ENCODE data around the gene SLC9A9. TPM values are rescaled to one million over a fixed set of nuclear protein-coding genes. Genes with fewer than 3 reads are reported as not detected.

SLC9A9 gene
- total and polyA plus RNA-seq, 2 experiments from 2014 or later, result 2.2 to 6.8 TPM

DNA sequence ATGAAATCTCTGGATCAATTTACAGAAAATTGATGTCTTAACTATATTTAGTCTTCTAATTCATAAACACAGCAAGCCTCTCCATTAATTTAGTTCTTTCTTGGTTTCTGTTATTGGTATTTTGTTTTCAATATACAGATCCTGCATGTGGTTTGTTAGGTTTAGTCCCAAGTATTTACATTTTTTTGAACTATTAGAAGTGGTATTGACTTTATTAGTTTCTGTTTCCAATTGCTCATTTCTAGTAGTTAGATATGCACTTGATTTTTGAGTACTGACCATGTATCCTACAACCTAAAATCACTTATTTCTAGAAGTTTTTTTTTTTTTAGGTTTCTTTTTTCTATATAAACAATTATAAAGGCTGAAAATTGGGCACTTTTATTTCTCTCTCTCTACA, 392.8 kb downstream of the SLC9A9 start:
- H3K4me2 ChIP-seq, result no peak overlapping the region
- no peaks in the 10 kb centered on the region for H3K79me2 ChIP-seq
- no peaks in the 10 kb centered on the region for H3K4me1 ChIP-seq (ENCODE audit: insufficient read depth)
- TF ChIP-seq EZH2phosphoT487 (IDR thresholded peaks at IDR 0.05; ENCODE audit: low read depth, severe bottlenecking, unreplicated experiment) (no peak), EZH2 (IDR thresholded peaks at IDR 0.05; ENCODE audit: borderline replicate concordance) (no peak)
- H3K27me3 ChIP-seq, result no peaks in the 10 kb centered on the region
- H3K27ac ChIP-seq, result no peak overlapping the region
- no peaks in the 10 kb centered on the region for H3K9me2 ChIP-seq (replicated peaks; ENCODE audit: insufficient read depth)
- H4K20me1 ChIP-seq (ENCODE audit: insufficient read depth, poor library complexity, severe bottlenecking), result no peaks in the 10 kb centered on the region
- H2AFZ ChIP-seq, result no peak overlapping the region
- peaks cover 3% of the 10 kb centered on the region for H3K9me3 ChIP-seq (ENCODE audit: low read depth)
- no peaks in the 10 kb centered on the region for H3K36me3 ChIP-seq (replicated peaks; ENCODE audit: insufficient read depth, low read depth)
- DNase-seq (ENCODE audit: low spot score), result no peak
- H3K4me3 ChIP-seq, result no peak overlapping the region

- no peak for DNase-seq (ENCODE audit: low spot score)
- Histone ChIP-seq H3K4me1 (ENCODE audit: insufficient read depth) (no peaks in the 10 kb centered on the region), H3K9me3 (ENCODE audit: low read depth) (no peaks in the 10 kb centered on the region), H2AFZ (no peak overlapping the region), H3K4me2 (no peak overlapping the region), H3K27ac (no peak overlapping the region), H4K20me1 (ENCODE audit: insufficient read depth, poor library complexity, severe bottlenecking) (no peaks in the 10 kb centered on the region), H3K79me2 (no peaks in the 10 kb centered on the region), H3K27me3 (no peaks in the 10 kb centered on the region), H3K36me3 (replicated peaks; ENCODE audit: insufficient read depth, low read depth) (no peaks in the 10 kb centered on the region), H3K4me3 (no peak overlapping the region), H3K9me2 (replicated peaks; ENCODE audit: insufficient read depth) (no peaks in the 10 kb centered on the region)
- TF ChIP-seq, protein P1, sequence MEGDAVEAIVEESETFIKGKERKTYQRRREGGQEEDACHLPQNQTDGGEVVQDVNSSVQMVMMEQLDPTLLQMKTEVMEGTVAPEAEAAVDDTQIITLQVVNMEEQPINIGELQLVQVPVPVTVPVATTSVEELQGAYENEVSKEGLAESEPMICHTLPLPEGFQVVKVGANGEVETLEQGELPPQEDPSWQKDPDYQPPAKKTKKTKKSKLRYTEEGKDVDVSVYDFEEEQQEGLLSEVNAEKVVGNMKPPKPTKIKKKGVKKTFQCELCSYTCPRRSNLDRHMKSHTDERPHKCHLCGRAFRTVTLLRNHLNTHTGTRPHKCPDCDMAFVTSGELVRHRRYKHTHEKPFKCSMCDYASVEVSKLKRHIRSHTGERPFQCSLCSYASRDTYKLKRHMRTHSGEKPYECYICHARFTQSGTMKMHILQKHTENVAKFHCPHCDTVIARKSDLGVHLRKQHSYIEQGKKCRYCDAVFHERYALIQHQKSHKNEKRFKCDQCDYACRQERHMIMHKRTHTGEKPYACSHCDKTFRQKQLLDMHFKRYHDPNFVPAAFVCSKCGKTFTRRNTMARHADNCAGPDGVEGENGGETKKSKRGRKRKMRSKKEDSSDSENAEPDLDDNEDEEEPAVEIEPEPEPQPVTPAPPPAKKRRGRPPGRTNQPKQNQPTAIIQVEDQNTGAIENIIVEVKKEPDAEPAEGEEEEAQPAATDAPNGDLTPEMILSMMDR (IDR thresholded peaks at IDR 0.05; ENCODE audit: poor library complexity), result no peak
- TF ChIP-seq EZH2phosphoT487 (IDR thresholded peaks at IDR 0.05; ENCODE audit: low read depth, severe bottlenecking, unreplicated experiment) (no peak), EZH2 (IDR thresholded peaks at IDR 0.05; ENCODE audit: borderline replicate concordance) (no peak)
- 100% methylated on average over 1 of the region's 1 CpG for WGBS (ENCODE audit: low lambda C conversion rate, missing lambda C conversion rate)
Observed at GRCh38 chr3:143450632-143451031, 397.6 kb downstream of the SLC9A9 start.

DNA sequence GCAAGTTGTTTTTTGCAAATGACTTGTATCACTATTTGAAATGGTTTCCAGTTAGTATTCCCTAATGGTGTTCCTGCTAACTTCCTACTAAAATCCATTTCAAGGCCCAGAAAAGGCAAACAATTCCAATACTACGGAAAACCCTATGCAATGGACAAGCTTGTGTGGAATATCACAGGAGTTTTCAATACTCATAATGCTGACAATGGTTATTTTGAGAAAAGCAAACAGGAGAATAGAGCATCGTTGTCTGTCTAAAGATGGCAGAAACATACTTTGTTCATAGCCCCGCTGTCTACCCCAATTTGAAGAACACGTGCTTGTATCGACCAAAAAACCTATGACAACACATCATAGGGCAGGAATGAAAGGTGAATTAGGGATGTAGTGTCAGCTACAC, 400.8 kb downstream of the SLC9A9 start:
- Histone ChIP-seq H3K4me3 (no peak overlapping the region), H3K9me3 (ENCODE audit: low read depth) (no peaks in the 10 kb centered on the region), H3K36me3 (replicated peaks; ENCODE audit: insufficient read depth, low read depth) (no peaks in the 10 kb centered on the region), H4K20me1 (ENCODE audit: insufficient read depth, poor library complexity, severe bottlenecking) (no peaks in the 10 kb centered on the region), H3K79me2 (no peaks in the 10 kb centered on the region), H3K27me3 (no peaks in the 10 kb centered on the region), H2AFZ (no peak overlapping the region), H3K4me1 (ENCODE audit: insufficient read depth) (no peaks in the 10 kb centered on the region), H3K4me2 (no peak overlapping the region), H3K27ac (no peak overlapping the region), H3K9me2 (replicated peaks; ENCODE audit: insufficient read depth) (no peaks in the 10 kb centered on the region)
- TF ChIP-seq EZH2phosphoT487 (IDR thresholded peaks at IDR 0.05; ENCODE audit: low read depth, severe bottlenecking, unreplicated experiment) (no peak), EZH2 (IDR thresholded peaks at IDR 0.05; ENCODE audit: borderline replicate concordance) (no peak)
- TF ChIP-seq, protein P1 (IDR thresholded peaks at IDR 0.05; ENCODE audit: poor library complexity), result no peak
- 87% methylated on average over 5 of the region's 5 CpGs for WGBS (ENCODE audit: low lambda C conversion rate, missing lambda C conversion rate)
- no peak for DNase-seq (ENCODE audit: low spot score)

DNA sequence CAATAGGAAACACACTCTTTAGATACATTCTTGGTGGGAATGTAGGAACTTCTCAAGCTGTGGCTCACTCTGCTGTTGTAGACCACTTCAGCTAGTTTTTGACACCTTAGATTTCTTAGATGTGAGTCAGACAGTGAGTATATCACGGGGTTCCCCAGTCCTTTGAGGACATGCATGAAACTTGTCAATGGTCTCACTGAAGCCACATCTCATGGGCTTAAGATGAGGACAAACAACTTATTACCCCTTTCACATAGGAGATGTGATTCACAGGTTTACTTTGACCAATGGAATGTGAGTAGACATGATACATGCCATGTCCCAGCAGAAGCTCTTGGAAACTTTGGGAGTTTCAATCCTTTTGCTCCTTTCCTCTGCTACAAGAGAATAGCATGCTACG, 403.1 kb downstream of the SLC9A9 start:
- no peaks in the 10 kb centered on the region for H4K20me1 ChIP-seq (ENCODE audit: insufficient read depth, poor library complexity, severe bottlenecking)
- H3K79me2 ChIP-seq, result no peaks in the 10 kb centered on the region
- H3K4me3 ChIP-seq, result no peak overlapping the region
- TF ChIP-seq EZH2 (IDR thresholded peaks at IDR 0.05; ENCODE audit: borderline replicate concordance), result no peak
- TF ChIP-seq EZH2phosphoT487 (IDR thresholded peaks at IDR 0.05; ENCODE audit: low read depth, severe bottlenecking, unreplicated experiment), result no peak
- TF ChIP-seq, protein P1 (IDR thresholded peaks at IDR 0.05; ENCODE audit: poor library complexity), result no peak
- H2AFZ ChIP-seq, result no peak overlapping the region
- no peaks in the 10 kb centered on the region for H3K9me3 ChIP-seq (ENCODE audit: low read depth)
- WGBS (ENCODE audit: low lambda C conversion rate, missing lambda C conversion rate), result 83% methylated on average over 2 of the region's 2 CpGs
- H3K9me2 ChIP-seq (replicated peaks; ENCODE audit: insufficient read depth), result no peaks in the 10 kb centered on the region
- H3K27ac ChIP-seq, result no peak overlapping the region
- H3K27me3 ChIP-seq, result no peaks in the 10 kb centered on the region
- DNase-seq (ENCODE audit: low spot score), result no peak
- no peak overlapping the region for H3K4me2 ChIP-seq
- H3K4me1 ChIP-seq (ENCODE audit: insufficient read depth), result no peaks in the 10 kb centered on the region
- no peaks in the 10 kb centered on the region for H3K36me3 ChIP-seq (replicated peaks; ENCODE audit: insufficient read depth, low read depth)
